HCT116 (cell line): ENCODE results near the gene GJB4.

Source experiments
- CEBPB ChIP-seq: IDR thresholded peaks from 2 replicates; pipeline ENCODE4 v1.6.1; 2012; ENCODE audit warnings: low read depth
- CTCF ChIP-seq, 3 experiments: fragments of 200-600 bp in 1 of 3; sonication (generic) in 1 of 3; IDR thresholded peaks in 2 of 3; conservative IDR thresholded peaks in 1 of 3; 2 replicates each; pipeline ENCODE4 v1.5.1; 2012 to 2017; ENCODE audit warnings: low read depth in 2 of 3, low read length in 2 of 3, antibody characterized with exemption in 1 of 3, borderline replicate concordance in 1 of 3, control low read depth in 1 of 3, mild to moderate bottlenecking in 1 of 3, mixed read lengths in 1 of 3, mixed run types in 1 of 3, moderate library complexity in 1 of 3; ENCODE audit not compliant: insufficient read depth in 1 of 3
- ELF1 ChIP-seq: IDR thresholded peaks from 2 replicates; pipeline ENCODE4 v1.6.1; 2012; ENCODE audit warnings: low read depth, borderline replicate concordance
- JUND ChIP-seq: IDR thresholded peaks from 2 replicates; pipeline ENCODE4 v1.6.1; 2012
- POLR2A ChIP-seq: IDR thresholded peaks from 2 replicates; pipeline ENCODE4 v1.7.0; 2011; ENCODE audit warnings: borderline replicate concordance; ENCODE audit not compliant: insufficient read depth, insufficient read length; ENCODE audit errors: extremely low read depth
- SIN3A ChIP-seq: IDR thresholded peaks from 2 replicates; pipeline ENCODE4 v1.6.1; 2012; ENCODE audit warnings: low read depth
- SP1 ChIP-seq: IDR thresholded peaks from 2 replicates; pipeline ENCODE4 v1.6.1; 2012; ENCODE audit warnings: low read depth
- TF ChIP-seq, protein P1 (sequence below): IDR thresholded peaks from 2 replicates; pipeline ENCODE4 v1.6.1; 2012

DNA sequence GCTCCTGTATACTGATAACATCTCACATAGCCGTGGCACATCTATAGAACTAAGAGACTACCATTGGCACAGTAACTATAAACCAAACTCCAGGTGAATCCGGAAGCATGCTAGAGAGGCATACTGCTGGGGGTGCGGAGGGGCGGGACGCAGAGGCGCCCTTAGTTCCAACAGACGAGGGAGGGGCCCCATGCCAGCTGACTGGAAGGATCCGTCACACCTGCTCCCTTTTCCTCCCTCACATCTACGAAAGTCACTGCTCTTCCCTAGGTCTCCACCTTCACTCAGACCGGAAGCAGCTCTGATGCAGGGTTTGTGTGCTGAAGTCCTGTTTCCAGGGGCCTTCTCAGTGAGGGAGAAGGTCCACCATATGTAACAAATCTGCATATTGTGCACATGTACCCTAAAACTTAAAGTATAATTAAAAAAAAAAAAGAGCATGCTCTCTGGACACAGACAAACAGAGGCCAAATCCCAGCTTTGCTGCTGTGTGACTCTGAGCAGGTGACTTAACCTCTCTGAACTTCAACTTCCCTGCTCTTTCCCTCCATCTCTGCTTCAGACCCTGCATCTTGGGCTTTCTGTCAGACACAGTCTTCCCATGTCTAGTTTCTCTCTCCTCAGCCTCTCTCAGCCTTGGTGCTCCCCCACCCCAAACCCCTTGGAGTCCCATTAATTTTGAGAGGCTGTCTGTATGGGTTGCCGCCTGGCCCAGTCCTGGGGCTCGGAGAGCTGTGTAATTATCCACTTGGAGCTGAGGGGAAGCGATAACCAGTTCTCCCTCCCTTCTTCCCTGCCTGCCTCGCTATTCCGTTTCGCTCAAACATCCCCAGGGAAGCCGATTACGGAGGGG lies 12.5 kb upstream of the GJB4 start:
- TF ChIP-seq SP1 (no peak), CTCF (IDR thresholded peaks at IDR 0.05 in 2 of 3, conservative IDR thresholded peaks at IDR 0.05 in 1 of 3; ENCODE audit: borderline replicate concordance in 1 of 3, insufficient read depth in 1 of 3, low read depth in 2 of 3, low read length in 2 of 3) (no peak), JUND (no peak), CEBPB (no peak), SIN3A (no peak), POLR2A (no peak), ELF1 (no peak)
- TF ChIP-seq, protein P1, sequence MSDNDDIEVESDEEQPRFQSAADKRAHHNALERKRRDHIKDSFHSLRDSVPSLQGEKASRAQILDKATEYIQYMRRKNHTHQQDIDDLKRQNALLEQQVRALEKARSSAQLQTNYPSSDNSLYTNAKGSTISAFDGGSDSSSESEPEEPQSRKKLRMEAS = no peak
